ENCODE measurements around the gene PRR7. TPM values are rescaled to one million over a fixed set of nuclear protein-coding genes. Genes with fewer than 3 reads are reported as not detected.

The PRR7 gene
- total RNA-seq, 1 experiment from 2014 or later = 39.2 TPM

DNA sequence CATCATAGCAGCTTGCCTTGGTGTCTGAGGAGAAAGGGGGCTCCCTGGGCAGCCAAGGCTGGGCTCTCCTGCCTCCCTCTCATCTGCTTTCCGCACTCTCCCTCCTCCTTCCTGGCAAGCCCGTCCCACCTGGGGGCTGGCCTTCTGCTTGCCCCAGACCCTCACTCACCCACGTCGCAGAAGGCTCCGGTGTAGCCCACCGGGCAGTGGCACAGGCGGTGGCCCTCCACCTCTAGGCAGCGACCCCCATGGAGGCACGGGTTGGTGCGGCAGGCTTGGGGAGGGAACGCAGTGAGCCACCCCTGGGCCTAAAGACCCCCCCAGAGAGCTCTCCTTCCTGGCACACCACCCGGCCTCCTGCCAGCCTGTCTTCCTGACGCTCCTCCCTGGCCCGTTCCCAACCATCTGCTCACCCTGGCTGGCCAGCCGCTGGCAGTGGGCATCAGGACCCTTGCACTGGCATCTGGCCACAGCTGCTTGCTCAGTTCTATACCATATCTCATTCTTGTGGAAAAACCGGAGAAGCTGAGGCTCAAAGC is 41.9 kb upstream of the PRR7 start:
- POLR2A ChIA-PET = interaction anchor here (0.6 to 1.1 kb wide), 2 partner anchors 21 to 53 kb away, joined by 3 to 11 read pairs; no protein-coding TSS in a partner anchor
- Histone ChIP-seq H3K9me3 (ENCODE audit: control insufficient read depth, insufficient read depth, low read depth, low read length) (no peaks in the 10 kb centered on the region), H3K4me3 (ENCODE audit: low read depth in 2 of 2, low read length in 2 of 2) (peak overlapping the region; percentile 60 to 86), H3K4me1 (ENCODE audit: control insufficient read depth, insufficient read depth, low read length) (peaks cover 10% of the 10 kb centered on the region), H3K36me3 (ENCODE audit: control insufficient read depth, insufficient read depth, low read length) (no peaks in the 10 kb centered on the region), H3K27me3 (ENCODE audit: control insufficient read depth, insufficient read depth, low read length) (no peaks in the 10 kb centered on the region), H3K27ac (ENCODE audit: low read length) (peak overlapping the region; percentile 72; the same call in 1 of the 2 replicates)
- in situ Hi-C loops (cut with HindIII; ENCODE audit: low pct_unique_long_range_greater_than_20kb, low sequenced_read_pairs) (no loop called here), intact Hi-C loops (cut with micrococcal nuclease; ENCODE audit: unreplicated experiment) (no loop called here)
- no peak for DNase-seq (ENCODE audit: low read depth, low spot score)
- no TSS peak for BruUV-seq (replicated peaks)
- TF ChIP-seq, protein P1, sequence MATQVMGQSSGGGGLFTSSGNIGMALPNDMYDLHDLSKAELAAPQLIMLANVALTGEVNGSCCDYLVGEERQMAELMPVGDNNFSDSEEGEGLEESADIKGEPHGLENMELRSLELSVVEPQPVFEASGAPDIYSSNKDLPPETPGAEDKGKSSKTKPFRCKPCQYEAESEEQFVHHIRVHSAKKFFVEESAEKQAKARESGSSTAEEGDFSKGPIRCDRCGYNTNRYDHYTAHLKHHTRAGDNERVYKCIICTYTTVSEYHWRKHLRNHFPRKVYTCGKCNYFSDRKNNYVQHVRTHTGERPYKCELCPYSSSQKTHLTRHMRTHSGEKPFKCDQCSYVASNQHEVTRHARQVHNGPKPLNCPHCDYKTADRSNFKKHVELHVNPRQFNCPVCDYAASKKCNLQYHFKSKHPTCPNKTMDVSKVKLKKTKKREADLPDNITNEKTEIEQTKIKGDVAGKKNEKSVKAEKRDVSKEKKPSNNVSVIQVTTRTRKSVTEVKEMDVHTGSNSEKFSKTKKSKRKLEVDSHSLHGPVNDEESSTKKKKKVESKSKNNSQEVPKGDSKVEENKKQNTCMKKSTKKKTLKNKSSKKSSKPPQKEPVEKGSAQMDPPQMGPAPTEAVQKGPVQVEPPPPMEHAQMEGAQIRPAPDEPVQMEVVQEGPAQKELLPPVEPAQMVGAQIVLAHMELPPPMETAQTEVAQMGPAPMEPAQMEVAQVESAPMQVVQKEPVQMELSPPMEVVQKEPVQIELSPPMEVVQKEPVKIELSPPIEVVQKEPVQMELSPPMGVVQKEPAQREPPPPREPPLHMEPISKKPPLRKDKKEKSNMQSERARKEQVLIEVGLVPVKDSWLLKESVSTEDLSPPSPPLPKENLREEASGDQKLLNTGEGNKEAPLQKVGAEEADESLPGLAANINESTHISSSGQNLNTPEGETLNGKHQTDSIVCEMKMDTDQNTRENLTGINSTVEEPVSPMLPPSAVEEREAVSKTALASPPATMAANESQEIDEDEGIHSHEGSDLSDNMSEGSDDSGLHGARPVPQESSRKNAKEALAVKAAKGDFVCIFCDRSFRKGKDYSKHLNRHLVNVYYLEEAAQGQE (IDR thresholded peaks at IDR 0.05; ENCODE audit: insufficient read depth in 1 of 2, low read depth in 2 of 2, low read length in 1 of 2) = no peak
- TF ChIP-seq, protein P2, sequence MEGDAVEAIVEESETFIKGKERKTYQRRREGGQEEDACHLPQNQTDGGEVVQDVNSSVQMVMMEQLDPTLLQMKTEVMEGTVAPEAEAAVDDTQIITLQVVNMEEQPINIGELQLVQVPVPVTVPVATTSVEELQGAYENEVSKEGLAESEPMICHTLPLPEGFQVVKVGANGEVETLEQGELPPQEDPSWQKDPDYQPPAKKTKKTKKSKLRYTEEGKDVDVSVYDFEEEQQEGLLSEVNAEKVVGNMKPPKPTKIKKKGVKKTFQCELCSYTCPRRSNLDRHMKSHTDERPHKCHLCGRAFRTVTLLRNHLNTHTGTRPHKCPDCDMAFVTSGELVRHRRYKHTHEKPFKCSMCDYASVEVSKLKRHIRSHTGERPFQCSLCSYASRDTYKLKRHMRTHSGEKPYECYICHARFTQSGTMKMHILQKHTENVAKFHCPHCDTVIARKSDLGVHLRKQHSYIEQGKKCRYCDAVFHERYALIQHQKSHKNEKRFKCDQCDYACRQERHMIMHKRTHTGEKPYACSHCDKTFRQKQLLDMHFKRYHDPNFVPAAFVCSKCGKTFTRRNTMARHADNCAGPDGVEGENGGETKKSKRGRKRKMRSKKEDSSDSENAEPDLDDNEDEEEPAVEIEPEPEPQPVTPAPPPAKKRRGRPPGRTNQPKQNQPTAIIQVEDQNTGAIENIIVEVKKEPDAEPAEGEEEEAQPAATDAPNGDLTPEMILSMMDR (IDR thresholded peaks at IDR 0.05) = no peak
- no peak for TF ChIP-seq POLR2AphosphoS5 (IDR thresholded peaks at IDR 0.05; ENCODE audit: low read depth, low read length)
- no peak for TF ChIP-seq SIN3A (IDR thresholded peaks at IDR 0.05; ENCODE audit: borderline replicate concordance, insufficient read depth, low read depth, low read length)
- TF ChIP-seq TCF7L2 (IDR thresholded peaks at IDR 0.05; ENCODE audit: low read depth, low read length) = no peak
- no peak for ATAC-seq
- CTCF ChIA-PET = interaction anchor here (0.6 to 4.3 kb wide), 9 partner anchors 10 to 86 kb away, joined by 3 to 34 read pairs (median 5); partner anchors contain the start of gene GRK6

DNA sequence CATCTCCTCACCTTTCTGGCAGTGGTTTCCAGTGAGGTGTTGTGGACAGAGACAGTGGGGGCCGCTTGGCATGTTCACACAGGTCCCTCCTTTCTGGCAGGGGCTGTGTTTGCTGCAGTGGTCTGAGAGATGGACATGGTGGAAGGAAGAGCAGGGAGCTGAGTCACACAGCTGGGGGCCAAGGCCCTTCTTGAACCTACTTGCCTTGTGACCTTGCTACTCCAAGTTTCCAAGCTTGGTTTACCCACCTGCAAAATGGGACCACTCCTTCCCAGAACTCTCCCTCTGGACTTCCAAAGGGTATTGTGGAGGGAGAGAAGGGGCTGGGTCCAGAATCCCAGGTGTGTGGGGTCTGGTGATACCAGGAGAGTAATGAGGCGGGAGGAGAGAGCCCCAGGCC is 41.3 kb upstream of the PRR7 start:
- Histone ChIP-seq H3K36me3 (ENCODE audit: control insufficient read depth, insufficient read depth, low read length) (no peaks in the 10 kb centered on the region), H3K4me3 (ENCODE audit: low read depth in 2 of 2, low read length in 2 of 2) (no peak overlapping the region), H3K27me3 (ENCODE audit: control insufficient read depth, insufficient read depth, low read length) (no peaks in the 10 kb centered on the region), H3K4me1 (ENCODE audit: control insufficient read depth, insufficient read depth, low read length) (peaks cover 10% of the 10 kb centered on the region), H3K9me3 (ENCODE audit: control insufficient read depth, insufficient read depth, low read depth, low read length) (no peaks in the 10 kb centered on the region), H3K27ac (ENCODE audit: low read length) (no peak overlapping the region; the same call in 1 of the 2 replicates)
- ChIA-PET CTCF (interaction anchor here (1.0 to 1.3 kb wide), 2 partner anchors 35 to 44 kb away, joined by 3 to 5 read pairs; no protein-coding TSS in a partner anchor), POLR2A (no interaction called here)
- no peak for TF ChIP-seq POLR2AphosphoS5 (IDR thresholded peaks at IDR 0.05; ENCODE audit: low read depth, low read length)
- TF ChIP-seq, protein P1 (IDR thresholded peaks at IDR 0.05; ENCODE audit: insufficient read depth in 1 of 2, low read depth in 2 of 2, low read length in 1 of 2) = no peak
- TF ChIP-seq, protein P2 (IDR thresholded peaks at IDR 0.05) = no peak
- TF ChIP-seq TCF7L2 (IDR thresholded peaks at IDR 0.05; ENCODE audit: low read depth, low read length) = no peak
- no peak for TF ChIP-seq SIN3A (IDR thresholded peaks at IDR 0.05; ENCODE audit: borderline replicate concordance, insufficient read depth, low read depth, low read length)
- in situ Hi-C loops (cut with HindIII; ENCODE audit: low pct_unique_long_range_greater_than_20kb, low sequenced_read_pairs) (no loop called here), intact Hi-C loops (cut with micrococcal nuclease; ENCODE audit: unreplicated experiment) (no loop called here)
- no peak for ATAC-seq
- BruUV-seq (replicated peaks) = no TSS peak
- no peak for DNase-seq (ENCODE audit: low read depth, low spot score)

Data from Panc1 (cell line).